ENCODE measurements around the gene ENKD1. TPM values are rescaled to one million over a fixed set of nuclear protein-coding genes. Genes with fewer than 3 reads are reported as not detected.

The ENKD1 gene
- total and polyA plus RNA-seq, 2 experiments from 2014 or later: 11.6 to 11.8 TPM

DNA sequence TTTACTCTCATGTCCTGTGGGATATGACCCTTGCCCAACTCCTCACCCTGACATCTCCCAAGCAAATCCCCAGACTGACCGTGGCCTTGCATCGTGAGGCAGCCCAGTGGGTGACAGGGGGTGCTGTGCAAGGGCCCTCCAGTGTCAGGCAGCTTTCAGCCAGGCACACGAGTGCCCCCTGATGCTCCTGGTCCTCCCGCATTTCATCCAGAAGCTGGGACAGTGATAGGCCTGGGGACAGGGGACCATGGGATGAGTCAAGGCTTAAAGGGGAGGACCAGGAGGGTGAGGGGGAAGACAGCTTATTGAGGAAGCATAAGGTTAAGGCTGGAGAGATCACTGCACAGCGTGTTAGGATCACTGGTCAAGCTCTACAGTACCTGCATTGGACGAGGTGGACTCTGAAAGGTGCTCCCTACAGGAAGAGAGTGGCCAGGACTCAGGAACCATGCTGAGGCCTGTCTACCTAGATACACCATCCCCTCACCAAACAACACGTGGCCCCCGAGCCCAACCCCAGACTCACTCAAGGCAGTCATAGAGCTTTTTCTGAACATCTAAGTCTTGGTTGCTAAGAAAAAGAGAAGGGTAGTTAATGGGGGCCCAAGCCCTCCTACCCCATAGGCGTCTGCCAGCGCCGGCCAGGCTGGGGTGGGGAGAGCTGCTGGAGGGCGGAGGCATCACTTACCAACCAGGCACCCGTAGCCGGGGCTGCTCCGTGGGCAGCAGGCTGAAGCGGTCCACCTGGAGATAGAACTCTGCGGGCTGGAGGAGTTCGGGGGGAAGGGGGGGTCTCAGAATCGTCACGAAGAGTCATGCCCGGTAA is 7.5 kb downstream of the ENKD1 start:
- DNase-seq (ENCODE audit: low spot score): no peak
- Histone ChIP-seq H3K27me3 (ENCODE audit: insufficient read depth) (peaks cover 9% of the 10 kb centered on the region), H3F3A (replicated peaks; ENCODE audit: low read depth) (peaks cover 22% of the 10 kb centered on the region), H4K20me1 (replicated peaks; ENCODE audit: insufficient read depth) (peaks cover 5% of the 10 kb centered on the region; the same call in 1 of the 2 replicates), H3K9me2 (ENCODE audit: insufficient read depth) (no peaks in the 10 kb centered on the region), H3K4me1 (ENCODE audit: insufficient read depth) (peaks cover 7% of the 10 kb centered on the region; the same call in 1 of the 2 replicates), H3K27ac (ENCODE audit: low read depth) (no peak overlapping the region), H3K4me3 (peak overlapping the region; percentile 99), H3K79me2 (replicated peaks; ENCODE audit: insufficient read depth) (no peaks in the 10 kb centered on the region), H3K4me2 (peak overlapping the region; percentile 99), H3K36me3 (ENCODE audit: insufficient read depth) (no peaks in the 10 kb centered on the region), H2AFZ (peak overlapping the region; percentile 99; the same call in 1 of the 2 replicates)
- Mint-ChIP-seq H3K4me3 (peak overlapping the region; percentile 90), H3K4me1 (peaks cover 12% of the 10 kb centered on the region; the same call in 2 of the 3 replicates), H3K27ac (no peak overlapping the region), H3K9me3 (no peaks in the 10 kb centered on the region; the same call in 2 of the 3 replicates), H3K27me3 (ENCODE audit: insufficient read depth, low read depth, poor library complexity) (peaks cover 37% of the 10 kb centered on the region), H3K36me3 (ENCODE audit: low read depth) (peaks cover 8% of the 10 kb centered on the region)
- TF ChIP-seq POLR2AphosphoS5 (IDR thresholded peaks at IDR 0.05; ENCODE audit: low read depth) (no peak), ZNF331 (CRISPR knock-in tag; IDR thresholded peaks at IDR 0.05; ENCODE audit: low read depth) (no peak), STAT1 (IDR thresholded peaks at IDR 0.05; ENCODE audit: unreplicated experiment) (no peak), ZNF114 (CRISPR knock-in tag; IDR thresholded peaks at IDR 0.05) (no peak), NANOG (IDR thresholded peaks at IDR 0.05; ENCODE audit: borderline replicate concordance) (no peak), EZH2phosphoT487 (IDR thresholded peaks at IDR 0.05; ENCODE audit: unreplicated experiment) (no peak), EZH2 (IDR thresholded peaks at IDR 0.05; ENCODE audit: low read depth, unreplicated experiment) (no peak), CREB1 (CRISPR knock-in tag; IDR thresholded peaks at IDR 0.05; ENCODE audit: low read depth) (no peak), JUNB (IDR thresholded peaks at IDR 0.05; ENCODE audit: unreplicated experiment) (no peak)
- TF ChIP-seq, protein P1, sequence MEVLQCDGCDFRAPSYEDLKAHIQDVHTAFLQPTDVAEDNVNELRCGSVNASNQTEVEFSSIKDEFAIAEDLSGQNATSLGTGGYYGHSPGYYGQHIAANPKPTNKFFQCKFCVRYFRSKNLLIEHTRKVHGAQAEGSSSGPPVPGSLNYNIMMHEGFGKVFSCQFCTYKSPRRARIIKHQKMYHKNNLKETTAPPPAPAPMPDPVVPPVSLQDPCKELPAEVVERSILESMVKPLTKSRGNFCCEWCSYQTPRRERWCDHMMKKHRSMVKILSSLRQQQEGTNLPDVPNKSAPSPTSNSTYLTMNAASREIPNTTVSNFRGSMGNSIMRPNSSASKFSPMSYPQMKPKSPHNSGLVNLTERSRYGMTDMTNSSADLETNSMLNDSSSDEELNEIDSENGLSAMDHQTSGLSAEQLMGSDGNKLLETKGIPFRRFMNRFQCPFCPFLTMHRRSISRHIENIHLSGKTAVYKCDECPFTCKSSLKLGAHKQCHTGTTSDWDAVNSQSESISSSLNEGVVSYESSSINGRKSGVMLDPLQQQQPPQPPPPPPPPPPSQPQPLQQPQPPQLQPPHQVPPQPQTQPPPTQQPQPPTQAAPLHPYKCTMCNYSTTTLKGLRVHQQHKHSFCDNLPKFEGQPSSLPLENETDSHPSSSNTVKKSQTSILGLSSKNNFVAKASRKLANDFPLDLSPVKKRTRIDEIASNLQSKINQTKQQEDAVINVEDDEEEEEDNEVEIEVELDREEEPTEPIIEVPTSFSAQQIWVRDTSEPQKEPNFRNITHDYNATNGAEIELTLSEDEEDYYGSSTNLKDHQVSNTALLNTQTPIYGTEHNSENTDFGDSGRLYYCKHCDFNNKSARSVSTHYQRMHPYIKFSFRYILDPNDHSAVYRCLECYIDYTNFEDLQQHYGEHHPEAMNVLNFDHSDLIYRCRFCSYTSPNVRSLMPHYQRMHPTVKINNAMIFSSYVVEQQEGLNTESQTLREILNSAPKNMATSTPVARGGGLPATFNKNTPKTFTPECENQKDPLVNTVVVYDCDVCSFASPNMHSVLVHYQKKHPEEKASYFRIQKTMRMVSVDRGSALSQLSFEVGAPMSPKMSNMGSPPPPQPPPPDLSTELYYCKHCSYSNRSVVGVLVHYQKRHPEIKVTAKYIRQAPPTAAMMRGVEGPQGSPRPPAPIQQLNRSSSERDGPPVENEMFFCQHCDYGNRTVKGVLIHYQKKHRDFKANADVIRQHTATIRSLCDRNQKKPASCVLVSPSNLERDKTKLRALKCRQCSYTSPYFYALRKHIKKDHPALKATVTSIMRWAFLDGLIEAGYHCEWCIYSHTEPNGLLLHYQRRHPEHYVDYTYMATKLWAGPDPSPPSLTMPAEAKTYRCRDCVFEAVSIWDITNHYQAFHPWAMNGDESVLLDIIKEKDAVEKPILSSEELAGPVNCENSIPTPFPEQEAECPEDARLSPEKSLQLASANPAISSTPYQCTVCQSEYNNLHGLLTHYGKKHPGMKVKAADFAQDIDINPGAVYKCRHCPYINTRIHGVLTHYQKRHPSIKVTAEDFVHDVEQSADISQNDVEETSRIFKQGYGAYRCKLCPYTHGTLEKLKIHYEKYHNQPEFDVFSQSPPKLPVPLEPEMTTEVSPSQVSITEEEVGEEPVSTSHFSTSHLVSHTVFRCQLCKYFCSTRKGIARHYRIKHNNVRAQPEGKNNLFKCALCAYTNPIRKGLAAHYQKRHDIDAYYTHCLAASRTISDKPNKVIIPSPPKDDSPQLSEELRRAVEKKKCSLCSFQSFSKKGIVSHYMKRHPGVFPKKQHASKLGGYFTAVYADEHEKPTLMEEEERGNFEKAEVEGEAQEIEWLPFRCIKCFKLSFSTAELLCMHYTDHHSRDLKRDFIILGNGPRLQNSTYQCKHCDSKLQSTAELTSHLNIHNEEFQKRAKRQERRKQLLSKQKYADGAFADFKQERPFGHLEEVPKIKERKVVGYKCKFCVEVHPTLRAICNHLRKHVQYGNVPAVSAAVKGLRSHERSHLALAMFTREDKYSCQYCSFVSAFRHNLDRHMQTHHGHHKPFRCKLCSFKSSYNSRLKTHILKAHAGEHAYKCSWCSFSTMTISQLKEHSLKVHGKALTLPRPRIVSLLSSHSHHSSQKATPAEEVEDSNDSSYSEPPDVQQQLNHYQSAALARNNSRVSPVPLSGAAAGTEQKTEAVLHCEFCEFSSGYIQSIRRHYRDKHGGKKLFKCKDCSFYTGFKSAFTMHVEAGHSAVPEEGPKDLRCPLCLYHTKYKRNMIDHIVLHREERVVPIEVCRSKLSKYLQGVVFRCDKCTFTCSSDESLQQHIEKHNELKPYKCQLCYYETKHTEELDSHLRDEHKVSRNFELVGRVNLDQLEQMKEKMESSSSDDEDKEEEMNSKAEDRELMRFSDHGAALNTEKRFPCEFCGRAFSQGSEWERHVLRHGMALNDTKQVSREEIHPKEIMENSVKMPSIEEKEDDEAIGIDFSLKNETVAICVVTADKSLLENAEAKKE (CRISPR knock-in tag; IDR thresholded peaks at IDR 0.05): no peak
- TF ChIP-seq, protein P2, sequence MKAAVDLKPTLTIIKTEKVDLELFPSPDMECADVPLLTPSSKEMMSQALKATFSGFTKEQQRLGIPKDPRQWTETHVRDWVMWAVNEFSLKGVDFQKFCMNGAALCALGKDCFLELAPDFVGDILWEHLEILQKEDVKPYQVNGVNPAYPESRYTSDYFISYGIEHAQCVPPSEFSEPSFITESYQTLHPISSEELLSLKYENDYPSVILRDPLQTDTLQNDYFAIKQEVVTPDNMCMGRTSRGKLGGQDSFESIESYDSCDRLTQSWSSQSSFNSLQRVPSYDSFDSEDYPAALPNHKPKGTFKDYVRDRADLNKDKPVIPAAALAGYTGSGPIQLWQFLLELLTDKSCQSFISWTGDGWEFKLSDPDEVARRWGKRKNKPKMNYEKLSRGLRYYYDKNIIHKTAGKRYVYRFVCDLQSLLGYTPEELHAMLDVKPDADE (IDR thresholded peaks at IDR 0.05): no peak
- TF ChIP-seq, protein P3, sequence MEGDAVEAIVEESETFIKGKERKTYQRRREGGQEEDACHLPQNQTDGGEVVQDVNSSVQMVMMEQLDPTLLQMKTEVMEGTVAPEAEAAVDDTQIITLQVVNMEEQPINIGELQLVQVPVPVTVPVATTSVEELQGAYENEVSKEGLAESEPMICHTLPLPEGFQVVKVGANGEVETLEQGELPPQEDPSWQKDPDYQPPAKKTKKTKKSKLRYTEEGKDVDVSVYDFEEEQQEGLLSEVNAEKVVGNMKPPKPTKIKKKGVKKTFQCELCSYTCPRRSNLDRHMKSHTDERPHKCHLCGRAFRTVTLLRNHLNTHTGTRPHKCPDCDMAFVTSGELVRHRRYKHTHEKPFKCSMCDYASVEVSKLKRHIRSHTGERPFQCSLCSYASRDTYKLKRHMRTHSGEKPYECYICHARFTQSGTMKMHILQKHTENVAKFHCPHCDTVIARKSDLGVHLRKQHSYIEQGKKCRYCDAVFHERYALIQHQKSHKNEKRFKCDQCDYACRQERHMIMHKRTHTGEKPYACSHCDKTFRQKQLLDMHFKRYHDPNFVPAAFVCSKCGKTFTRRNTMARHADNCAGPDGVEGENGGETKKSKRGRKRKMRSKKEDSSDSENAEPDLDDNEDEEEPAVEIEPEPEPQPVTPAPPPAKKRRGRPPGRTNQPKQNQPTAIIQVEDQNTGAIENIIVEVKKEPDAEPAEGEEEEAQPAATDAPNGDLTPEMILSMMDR (conservative IDR thresholded peaks at IDR 0.05; ENCODE audit: low read depth in 2 of 2): no peak
- TF ChIP-seq, protein P4, sequence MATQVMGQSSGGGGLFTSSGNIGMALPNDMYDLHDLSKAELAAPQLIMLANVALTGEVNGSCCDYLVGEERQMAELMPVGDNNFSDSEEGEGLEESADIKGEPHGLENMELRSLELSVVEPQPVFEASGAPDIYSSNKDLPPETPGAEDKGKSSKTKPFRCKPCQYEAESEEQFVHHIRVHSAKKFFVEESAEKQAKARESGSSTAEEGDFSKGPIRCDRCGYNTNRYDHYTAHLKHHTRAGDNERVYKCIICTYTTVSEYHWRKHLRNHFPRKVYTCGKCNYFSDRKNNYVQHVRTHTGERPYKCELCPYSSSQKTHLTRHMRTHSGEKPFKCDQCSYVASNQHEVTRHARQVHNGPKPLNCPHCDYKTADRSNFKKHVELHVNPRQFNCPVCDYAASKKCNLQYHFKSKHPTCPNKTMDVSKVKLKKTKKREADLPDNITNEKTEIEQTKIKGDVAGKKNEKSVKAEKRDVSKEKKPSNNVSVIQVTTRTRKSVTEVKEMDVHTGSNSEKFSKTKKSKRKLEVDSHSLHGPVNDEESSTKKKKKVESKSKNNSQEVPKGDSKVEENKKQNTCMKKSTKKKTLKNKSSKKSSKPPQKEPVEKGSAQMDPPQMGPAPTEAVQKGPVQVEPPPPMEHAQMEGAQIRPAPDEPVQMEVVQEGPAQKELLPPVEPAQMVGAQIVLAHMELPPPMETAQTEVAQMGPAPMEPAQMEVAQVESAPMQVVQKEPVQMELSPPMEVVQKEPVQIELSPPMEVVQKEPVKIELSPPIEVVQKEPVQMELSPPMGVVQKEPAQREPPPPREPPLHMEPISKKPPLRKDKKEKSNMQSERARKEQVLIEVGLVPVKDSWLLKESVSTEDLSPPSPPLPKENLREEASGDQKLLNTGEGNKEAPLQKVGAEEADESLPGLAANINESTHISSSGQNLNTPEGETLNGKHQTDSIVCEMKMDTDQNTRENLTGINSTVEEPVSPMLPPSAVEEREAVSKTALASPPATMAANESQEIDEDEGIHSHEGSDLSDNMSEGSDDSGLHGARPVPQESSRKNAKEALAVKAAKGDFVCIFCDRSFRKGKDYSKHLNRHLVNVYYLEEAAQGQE (IDR thresholded peaks at IDR 0.05; ENCODE audit: unreplicated experiment): no peak
- no peak for ATAC-seq

Data from GM23338 (cell line).